GM19468 (cell line): ENCODE data around the gene FH.
A peak's percentile ranks its signal among the peaks of the same experiment; 100 is the strongest.

Experiments
- ATAC-seq: cut with Tn5 transposase; IDR thresholded peaks from one replicate; pipeline ENCODE4 v1.9.1; 2021; ENCODE audit warnings: mild to moderate bottlenecking, moderate library complexity, moderate number of reproducible peaks; ENCODE audit not compliant: unreplicated experiment; ENCODE audit errors: extremely low read depth

Gene FH

GRCh38 chr1:241519308-241520079, at the start of gene FH:
FH (minus strand) TSS chr1:241519755; CDS start chr1:241519722, 33 bp downstream.
- ATAC-seq: peak; percentile 99

DNA sequence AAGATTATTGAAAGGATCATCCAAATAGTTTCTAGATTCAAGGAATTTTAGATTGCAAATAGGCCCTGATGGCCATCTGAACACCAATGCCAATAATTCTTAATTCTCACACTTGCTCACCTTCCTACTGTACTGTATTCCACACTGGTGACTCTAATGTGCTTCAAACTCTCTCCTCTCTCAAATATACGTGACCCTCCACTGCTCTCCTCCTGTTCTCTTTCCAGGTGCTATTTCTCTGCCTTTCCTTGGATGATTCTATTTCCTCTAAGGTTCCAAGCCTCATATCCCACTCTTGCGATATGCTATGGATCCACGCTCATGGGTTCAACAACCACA, 41.3 kb upstream of the FH start:
- ATAC-seq: no peak

GRCh38 chr1:241560146-241560848, 40.7 kb upstream of the FH start:
- no peak for ATAC-seq

DNA sequence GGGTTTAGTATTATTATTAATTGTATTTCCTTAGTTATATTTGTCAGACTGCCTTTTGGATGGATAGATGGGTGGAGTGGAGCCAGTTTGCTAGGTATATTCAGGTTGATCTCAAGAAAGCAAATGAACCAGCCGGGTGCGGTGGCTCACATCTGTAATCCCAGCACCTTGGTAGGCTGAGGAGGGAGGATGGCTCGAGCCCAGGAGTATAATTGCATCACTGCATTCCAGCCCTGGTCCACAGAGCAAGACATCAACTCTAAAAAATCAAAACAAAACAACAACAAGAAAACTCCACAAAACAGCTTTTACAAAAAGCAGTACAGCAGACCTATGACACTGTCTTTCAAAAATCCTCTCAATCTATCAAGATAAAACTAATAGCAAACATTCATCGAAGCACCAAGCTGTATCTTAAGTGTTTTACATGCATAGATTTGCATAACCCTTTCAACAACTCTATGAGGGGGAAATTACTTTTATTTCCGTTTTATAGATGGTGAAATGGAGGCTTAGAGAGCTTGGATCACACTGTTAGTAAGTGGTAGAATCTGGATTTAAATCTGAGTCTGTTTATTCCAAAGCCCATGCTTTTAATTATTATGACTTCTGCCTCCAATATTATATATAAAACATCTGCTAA, 38.1 kb upstream of the FH start:
- ATAC-seq: no peak

- no peak for ATAC-seq
Measured at GRCh38 chr1:241557031-241557430, 37.5 kb upstream of the FH start.

GRCh38 chr1:241555526-241555925, 36.0 kb upstream of the FH start:
- ATAC-seq: no peak

DNA sequence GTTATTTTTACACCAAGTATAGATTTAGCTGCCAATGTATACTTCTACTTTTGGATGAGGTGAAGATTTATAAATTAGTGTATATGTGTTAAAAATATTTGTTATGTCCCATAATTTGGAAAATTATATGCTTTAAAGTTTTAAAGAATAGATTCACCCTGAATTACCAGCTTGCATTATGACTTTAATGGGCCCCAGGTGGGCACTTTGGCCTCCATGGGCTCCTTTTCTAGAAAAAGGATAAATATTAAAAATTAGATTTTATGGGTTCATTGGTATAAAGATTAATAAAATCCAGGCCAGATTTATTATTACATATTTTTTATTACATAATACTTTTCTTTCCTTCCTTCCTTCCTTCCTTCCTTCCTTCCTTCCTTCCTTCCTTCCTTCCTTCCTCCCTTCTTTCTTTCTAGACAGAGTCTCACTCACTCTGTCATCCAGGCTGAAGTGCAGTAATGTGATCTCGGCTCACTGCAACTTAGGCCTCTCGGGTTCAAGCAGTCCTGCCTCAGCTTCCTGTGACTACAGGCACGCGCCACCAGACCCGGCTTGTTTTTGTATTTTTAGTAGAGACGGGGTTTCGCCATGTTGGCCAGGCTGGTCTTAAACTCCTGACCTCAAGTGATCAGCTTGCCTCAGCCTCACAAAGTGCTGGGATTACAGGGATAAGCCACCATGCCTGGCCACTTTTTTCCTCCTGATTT, 34.5 kb upstream of the FH start:
- ATAC-seq: no peak

DNA sequence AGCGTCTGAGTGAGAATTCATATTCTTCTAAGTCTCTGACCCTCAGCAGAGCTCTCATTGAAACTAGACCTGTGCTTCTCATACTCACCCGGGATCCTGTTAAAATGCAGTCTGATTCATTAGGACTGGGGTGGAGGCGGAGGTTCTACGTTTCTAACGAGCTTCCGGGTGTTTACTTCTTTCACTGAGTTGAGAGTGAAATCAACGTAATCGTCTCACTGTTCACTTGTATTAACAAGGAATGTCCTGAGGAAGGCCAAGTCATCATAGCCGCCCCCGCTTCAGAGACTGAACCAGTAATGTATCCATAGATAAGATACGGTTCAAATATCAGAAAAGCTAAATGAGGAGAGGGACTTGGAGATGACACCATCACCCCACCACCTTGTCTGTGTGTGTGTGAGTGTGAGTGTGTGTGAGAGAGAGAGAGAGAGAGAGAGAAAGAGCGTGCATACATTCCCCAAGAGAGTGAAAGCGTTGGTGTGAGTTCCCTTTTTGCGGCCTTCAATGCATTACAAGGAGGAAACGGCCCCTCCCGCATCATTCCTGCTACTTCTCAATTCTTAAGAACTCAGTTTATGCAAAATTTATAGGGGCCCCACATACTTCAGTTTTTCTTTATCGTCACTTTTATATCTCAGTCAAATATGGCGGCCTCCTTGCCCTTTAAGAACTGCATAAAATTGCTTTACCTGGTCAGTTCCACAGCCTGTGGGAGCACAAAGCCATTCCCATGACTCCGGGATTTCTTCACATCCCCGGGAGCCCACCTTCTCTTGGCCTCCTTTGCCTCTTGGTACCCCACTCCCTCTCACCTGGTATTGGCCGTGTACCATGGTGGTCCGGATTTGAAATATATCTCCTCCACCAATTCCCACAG, 32.4 kb upstream of the FH start:
- ATAC-seq: no peak

DNA sequence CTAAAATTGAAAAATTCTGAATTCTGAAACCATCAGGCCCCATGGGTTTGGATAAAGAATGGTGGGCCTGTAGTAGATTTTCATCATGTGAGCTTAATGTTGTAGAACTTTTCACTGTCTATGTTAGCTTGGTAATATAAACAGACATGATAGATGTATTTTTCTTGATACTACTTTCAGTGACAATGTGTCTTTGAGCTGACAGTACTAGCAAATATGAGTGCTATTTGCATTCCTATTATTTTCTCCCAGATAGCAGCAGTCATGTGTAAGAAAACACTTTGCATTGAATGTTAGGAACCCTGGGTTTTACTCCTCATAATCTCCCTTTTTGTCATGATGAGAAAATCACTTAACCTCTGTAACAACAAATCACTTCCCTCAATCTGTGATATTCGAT, 30.8 kb upstream of the FH start:
- ATAC-seq: no peak

DNA sequence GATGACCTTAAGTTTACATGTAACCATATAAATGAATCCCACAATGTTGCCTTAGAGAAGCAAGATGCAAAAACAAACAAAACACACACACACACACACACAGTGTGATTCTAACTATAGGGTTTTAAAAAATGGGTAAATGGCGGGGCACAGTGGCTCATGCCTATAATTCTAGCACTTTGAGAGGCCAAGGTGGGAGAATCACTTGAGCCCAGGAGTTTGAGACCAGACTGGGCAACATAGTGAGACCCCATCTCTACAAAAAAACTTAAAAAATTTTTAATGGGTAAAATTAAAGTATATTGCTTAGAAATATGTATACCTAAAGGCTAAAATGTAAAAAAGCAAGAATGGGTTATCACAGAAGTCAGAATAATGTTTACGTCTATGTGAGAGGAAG, 28.5 kb upstream of the FH start:
- ATAC-seq: no peak

DNA sequence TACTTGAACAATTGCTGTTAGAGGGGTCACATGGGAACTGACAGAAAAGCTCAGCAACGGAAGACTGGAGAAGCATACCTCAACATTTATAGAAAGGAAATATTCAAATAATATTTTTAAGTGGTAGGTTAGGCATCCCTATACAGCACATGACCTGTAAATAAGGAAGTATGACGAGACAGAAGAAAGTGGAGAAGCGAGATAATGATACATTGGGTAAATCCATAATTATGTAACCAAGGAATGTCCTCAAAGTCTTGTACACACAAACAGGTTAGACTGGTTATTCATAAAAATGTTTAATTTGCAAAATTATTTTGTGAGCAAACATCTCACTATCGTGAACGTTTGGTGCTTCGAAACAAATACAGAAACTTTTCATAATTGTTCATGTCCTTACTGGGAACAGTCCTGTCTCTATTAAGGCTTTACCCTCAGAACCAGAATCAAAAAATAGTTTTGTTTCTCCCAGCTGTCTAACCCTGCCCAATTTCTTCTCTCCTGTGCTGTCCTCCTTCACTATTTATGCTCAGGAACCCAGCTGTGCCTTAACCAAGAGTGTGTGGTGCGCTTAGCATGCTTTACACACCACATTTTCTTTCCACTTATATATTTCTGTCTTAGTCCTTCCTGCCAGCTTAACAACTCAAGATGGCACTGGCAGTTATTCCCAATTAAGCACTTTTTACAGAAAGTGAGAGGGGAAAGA, 22.8 kb upstream of the FH start:
- no peak for ATAC-seq

GRCh38 chr1:241536969-241537368, 17.4 kb upstream of the FH start:
- ATAC-seq: no peak

- ATAC-seq: no peak
Measured at GRCh38 chr1:241536304-241536703, 16.7 kb upstream of the FH start.

- ATAC-seq: no peak
Measured at GRCh38 chr1:241533326-241534115, 14.0 kb upstream of the FH start.

DNA sequence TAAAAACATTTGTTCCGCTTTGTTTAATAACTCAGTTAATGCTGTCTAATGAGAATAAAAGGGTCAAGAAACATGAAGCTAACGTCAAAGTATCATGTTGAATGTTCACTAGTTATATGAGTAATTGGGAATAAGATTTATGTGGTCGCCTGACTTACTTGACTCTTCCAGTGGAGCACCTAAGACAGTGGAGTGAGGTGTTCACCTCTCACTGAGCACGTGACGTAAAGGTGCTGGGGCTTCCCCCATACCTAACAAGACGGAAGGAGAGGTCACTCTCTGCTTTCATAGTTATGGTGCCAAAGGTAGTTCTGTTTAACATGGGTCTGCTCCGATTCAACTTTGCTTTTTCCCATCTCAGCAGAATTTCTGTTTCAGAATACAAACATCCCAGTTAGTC, 13.3 kb upstream of the FH start:
- peak; percentile 51 for ATAC-seq

DNA sequence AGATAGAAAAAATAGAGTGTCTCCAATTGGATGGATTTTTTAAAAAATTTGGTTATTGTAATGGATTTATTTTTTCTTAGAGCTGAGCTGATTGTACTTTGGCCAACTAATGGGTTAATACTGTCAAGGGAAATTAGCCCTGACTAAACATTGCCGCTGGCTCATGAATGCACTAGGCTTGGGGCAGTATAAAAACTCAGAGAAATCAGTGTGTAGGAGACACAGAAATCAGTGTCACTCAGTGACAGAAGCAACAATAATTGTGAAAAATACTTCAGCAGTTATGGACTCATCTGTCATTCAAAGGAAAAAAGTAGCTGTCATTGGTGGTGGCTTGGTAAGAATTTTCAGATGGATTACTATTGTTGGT, 12.6 kb upstream of the FH start, which contains the start of gene KMO:
TSS of gene KMO (plus strand) at position 217 of the 370 bp plus-strand sequence. CDS start at position 284, 67 bp downstream.
- peak; percentile 6 for ATAC-seq

- peak; percentile 54 for ATAC-seq
Measured at GRCh38 chr1:241531195-241532161, 11.9 kb upstream of the FH start.
